ENCODE data around the gene HAO1.

DNA sequence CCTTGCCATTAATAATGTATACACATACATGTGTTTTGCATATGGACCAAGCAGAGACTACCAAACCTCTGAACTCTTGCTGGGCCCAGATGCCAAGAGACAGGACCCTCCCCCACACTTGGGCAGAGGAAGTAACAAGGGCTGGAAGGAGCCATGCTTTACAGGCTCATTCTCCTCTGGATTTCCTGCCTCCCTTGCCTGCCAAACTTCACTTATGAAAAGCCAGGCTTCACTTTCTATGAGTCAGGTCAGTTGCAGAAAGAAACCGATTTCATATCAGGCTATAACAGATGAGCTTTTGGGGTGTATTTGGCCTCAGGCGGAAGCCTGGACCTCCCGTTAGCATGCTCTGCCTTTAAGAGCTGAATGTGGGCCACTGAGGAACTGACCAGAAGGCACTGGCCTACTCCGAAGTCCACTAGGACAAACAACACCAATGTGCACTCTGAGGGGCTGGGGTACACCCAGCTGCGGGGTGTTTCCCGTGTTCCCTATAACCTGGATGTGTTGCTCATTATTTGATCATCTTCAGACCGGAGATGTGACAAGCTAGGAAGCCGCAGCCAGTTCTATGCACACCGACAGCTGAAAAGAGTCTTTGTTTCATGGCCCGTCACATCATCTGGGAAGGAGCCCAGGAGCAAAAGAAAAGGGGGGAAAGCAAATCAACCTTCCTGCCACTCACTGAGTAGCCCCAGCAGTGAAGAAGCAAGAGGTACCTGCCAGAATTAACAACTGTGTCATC, 28.5 kb downstream of the HAO1 start:
- TF ChIP-seq, protein P1, sequence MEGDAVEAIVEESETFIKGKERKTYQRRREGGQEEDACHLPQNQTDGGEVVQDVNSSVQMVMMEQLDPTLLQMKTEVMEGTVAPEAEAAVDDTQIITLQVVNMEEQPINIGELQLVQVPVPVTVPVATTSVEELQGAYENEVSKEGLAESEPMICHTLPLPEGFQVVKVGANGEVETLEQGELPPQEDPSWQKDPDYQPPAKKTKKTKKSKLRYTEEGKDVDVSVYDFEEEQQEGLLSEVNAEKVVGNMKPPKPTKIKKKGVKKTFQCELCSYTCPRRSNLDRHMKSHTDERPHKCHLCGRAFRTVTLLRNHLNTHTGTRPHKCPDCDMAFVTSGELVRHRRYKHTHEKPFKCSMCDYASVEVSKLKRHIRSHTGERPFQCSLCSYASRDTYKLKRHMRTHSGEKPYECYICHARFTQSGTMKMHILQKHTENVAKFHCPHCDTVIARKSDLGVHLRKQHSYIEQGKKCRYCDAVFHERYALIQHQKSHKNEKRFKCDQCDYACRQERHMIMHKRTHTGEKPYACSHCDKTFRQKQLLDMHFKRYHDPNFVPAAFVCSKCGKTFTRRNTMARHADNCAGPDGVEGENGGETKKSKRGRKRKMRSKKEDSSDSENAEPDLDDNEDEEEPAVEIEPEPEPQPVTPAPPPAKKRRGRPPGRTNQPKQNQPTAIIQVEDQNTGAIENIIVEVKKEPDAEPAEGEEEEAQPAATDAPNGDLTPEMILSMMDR (IDR thresholded peaks at IDR 0.05; ENCODE audit: extremely low read depth in 1 of 2, insufficient read depth in 1 of 2, low read depth in 1 of 2, low read length in 2 of 2) = no peak
- TF ChIP-seq EZH2 (IDR thresholded peaks at IDR 0.05; ENCODE audit: borderline replicate concordance, low read depth, low read length, severe bottlenecking) = no peak
- no peak for TF ChIP-seq POLR2A (IDR thresholded peaks at IDR 0.05; ENCODE audit: low read depth, low read length)
- TF ChIP-seq, protein P2, sequence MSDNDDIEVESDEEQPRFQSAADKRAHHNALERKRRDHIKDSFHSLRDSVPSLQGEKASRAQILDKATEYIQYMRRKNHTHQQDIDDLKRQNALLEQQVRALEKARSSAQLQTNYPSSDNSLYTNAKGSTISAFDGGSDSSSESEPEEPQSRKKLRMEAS (IDR thresholded peaks at IDR 0.05; ENCODE audit: insufficient read depth, insufficient read length) = no peak
- peak; percentile 43 for TF ChIP-seq FOS (IDR thresholded peaks at IDR 0.05; ENCODE audit: borderline replicate concordance, insufficient read depth, low read length)
- TF ChIP-seq POLR2AphosphoS5 (IDR thresholded peaks at IDR 0.05; ENCODE audit: insufficient read depth, low read depth, low read length) = no peak
- no peak for TF ChIP-seq MYC (IDR thresholded peaks at IDR 0.05; ENCODE audit: low read depth, low read length)
- TF ChIP-seq GATA2 (IDR thresholded peaks at IDR 0.05; ENCODE audit: insufficient read depth, insufficient read length, low read depth, low read length) = no peak
- no peak for TF ChIP-seq JUN (IDR thresholded peaks at IDR 0.05; ENCODE audit: borderline replicate concordance, insufficient read depth, insufficient read length, low read depth)

Measured in endothelial cell of umbilical vein (primary cell).